WTC11 (cell line): ENCODE data around the gene CIPC.

Experiments
- ETV6 ChIP-seq: sonication (generic); formaldehyde crosslinking; IDR thresholded peaks from 2 replicates; pipeline ENCODE4 v1.8.1; 2022; ENCODE audit warnings: mild to moderate bottlenecking, missing genetic modification reagents
- FOXJ3 ChIP-seq: sonication (generic); formaldehyde crosslinking; IDR thresholded peaks from 2 replicates; pipeline ENCODE4 v1.9.0; 2021; ENCODE audit warnings: missing genetic modification reagents, mild to moderate bottlenecking, borderline replicate concordance
- RELA ChIP-seq: sonication (generic); formaldehyde crosslinking; IDR thresholded peaks from 2 replicates; pipeline ENCODE4 v1.8.1; 2022; ENCODE audit warnings: missing genetic modification reagents, mild to moderate bottlenecking, borderline replicate concordance
- TP53 ChIP-seq: sonication (generic); formaldehyde crosslinking; IDR thresholded peaks from 2 replicates; pipeline ENCODE4 v1.8.1; 2023; ENCODE audit warnings: mild to moderate bottlenecking, missing genetic modification reagents
- ZNF121 ChIP-seq: sonication (generic); formaldehyde crosslinking; IDR thresholded peaks from 2 replicates; pipeline ENCODE4 v1.8.0; 2023; ENCODE audit warnings: missing genetic modification reagents
- ZNF138 ChIP-seq: sonication (generic); formaldehyde crosslinking; conservative IDR thresholded peaks from 2 replicates; pipeline ENCODE4 v1.8.1; 2022; ENCODE audit warnings: mild to moderate bottlenecking, moderate library complexity, missing genetic modification reagents
- ZNF263 ChIP-seq: sonication (generic); formaldehyde crosslinking; IDR thresholded peaks from 2 replicates; pipeline ENCODE4 v1.8.1; 2022; ENCODE audit warnings: low read depth, mild to moderate bottlenecking, moderate library complexity, missing genetic modification reagents
- TF ChIP-seq, protein P1 (sequence below): fragments of 200-600 bp; IDR thresholded peaks from 2 replicates; pipeline ENCODE4 v1.8.0; 2022; ENCODE audit warnings: antibody characterized with exemption
- TF ChIP-seq, protein P2 (sequence below): sonication (generic); formaldehyde crosslinking; IDR thresholded peaks from 2 replicates; pipeline ENCODE4 v1.8.1; 2023; ENCODE audit warnings: mild to moderate bottlenecking, missing genetic modification reagents, moderate library complexity
- TF ChIP-seq, protein P3 (sequence below): sonication (generic); formaldehyde crosslinking; IDR thresholded peaks from 2 replicates; pipeline ENCODE4 v1.8.1; 2023; ENCODE audit warnings: mild to moderate bottlenecking, moderate library complexity, missing genetic modification reagents

DNA sequence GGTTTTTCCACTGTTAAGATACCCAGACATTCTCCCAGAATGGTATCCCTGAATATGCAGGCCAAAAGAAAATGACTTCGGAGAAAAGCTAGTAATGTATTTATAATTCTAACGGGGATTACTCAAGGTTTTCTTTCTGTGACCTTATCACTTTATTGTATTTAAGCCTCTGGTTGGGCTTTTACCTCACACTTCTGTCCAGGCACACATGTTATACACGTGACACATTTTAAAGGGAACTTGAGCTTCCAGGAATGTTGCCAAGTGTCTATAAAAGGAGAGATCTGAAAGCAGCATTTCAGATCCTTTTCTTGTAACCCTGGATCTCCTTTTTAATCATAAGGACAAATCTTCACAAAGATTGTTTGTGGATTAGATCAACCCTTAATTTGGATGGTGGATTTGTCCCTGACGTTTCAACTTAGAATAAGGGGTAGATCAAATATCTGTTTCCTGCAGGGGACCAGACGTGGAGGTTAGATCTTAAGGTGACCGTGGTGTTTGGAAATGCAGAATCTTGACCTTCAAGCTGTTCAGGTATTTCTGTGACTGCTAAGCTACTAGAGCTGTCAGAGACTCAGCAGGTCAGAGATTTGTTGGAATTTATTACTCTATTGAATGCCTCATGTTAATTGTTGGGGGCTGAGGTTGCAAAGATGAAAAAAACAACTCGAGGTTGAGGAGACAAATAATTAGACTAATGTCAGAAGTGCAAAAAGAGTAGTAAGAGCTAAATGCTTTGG is 1.5 kb downstream of the CIPC start:
- TF ChIP-seq, protein P1, sequence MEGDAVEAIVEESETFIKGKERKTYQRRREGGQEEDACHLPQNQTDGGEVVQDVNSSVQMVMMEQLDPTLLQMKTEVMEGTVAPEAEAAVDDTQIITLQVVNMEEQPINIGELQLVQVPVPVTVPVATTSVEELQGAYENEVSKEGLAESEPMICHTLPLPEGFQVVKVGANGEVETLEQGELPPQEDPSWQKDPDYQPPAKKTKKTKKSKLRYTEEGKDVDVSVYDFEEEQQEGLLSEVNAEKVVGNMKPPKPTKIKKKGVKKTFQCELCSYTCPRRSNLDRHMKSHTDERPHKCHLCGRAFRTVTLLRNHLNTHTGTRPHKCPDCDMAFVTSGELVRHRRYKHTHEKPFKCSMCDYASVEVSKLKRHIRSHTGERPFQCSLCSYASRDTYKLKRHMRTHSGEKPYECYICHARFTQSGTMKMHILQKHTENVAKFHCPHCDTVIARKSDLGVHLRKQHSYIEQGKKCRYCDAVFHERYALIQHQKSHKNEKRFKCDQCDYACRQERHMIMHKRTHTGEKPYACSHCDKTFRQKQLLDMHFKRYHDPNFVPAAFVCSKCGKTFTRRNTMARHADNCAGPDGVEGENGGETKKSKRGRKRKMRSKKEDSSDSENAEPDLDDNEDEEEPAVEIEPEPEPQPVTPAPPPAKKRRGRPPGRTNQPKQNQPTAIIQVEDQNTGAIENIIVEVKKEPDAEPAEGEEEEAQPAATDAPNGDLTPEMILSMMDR, result no peak
- no peak for TF ChIP-seq ZNF121 (CRISPR knock-in tag)
- TF ChIP-seq, protein P2, sequence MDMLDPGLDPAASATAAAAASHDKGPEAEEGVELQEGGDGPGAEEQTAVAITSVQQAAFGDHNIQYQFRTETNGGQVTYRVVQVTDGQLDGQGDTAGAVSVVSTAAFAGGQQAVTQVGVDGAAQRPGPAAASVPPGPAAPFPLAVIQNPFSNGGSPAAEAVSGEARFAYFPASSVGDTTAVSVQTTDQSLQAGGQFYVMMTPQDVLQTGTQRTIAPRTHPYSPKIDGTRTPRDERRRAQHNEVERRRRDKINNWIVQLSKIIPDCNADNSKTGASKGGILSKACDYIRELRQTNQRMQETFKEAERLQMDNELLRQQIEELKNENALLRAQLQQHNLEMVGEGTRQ (CRISPR knock-in tag), result no peak
- TF ChIP-seq FOXJ3 (CRISPR knock-in tag), result no peak
- no peak for TF ChIP-seq ZNF138 (CRISPR knock-in tag)
- no peak for TF ChIP-seq ZNF263
- no peak for TF ChIP-seq ETV6
- no peak for TF ChIP-seq TP53
- no peak for TF ChIP-seq RELA
- TF ChIP-seq, protein P3, sequence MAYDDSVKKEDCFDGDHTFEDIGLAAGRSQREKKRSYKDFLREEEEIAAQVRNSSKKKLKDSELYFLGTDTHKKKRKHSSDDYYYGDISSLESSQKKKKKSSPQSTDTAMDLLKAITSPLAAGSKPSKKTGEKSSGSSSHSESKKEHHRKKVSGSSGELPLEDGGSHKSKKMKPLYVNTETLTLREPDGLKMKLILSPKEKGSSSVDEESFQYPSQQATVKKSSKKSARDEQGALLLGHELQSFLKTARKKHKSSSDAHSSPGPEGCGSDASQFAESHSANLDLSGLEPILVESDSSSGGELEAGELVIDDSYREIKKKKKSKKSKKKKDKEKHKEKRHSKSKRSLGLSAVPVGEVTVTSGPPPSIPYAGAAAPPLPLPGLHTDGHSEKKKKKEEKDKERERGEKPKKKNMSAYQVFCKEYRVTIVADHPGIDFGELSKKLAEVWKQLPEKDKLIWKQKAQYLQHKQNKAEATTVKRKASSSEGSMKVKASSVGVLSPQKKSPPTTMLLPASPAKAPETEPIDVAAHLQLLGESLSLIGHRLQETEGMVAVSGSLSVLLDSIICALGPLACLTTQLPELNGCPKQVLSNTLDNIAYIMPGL (CRISPR knock-in tag), result no peak
